HG03280 (cell line): ENCODE results near the gene PAPPA2.
"Not testable (repeated sequence)": the region's sequence is repeated elsewhere in the genome, so short reads cannot be mapped to it uniquely, and the experiment has no call there.

Experiments
- ATAC-seq: cut with Tn5 transposase; IDR thresholded peaks from one replicate; pipeline ENCODE4 v1.9.1; 2021; ENCODE audit warnings: mild to moderate bottlenecking, moderate library complexity; ENCODE audit not compliant: unreplicated experiment

PAPPA2 gene

GRCh38 chr1:176744142-176744541 lies 281.2 kb downstream of the PAPPA2 start:
- no peak for ATAC-seq

- ATAC-seq: no peak
These were observed 283.0 kb downstream of the PAPPA2 start for GRCh38 chr1:176745945-176746344.

- ATAC-seq: no peak
These were observed 289.5 kb downstream of the PAPPA2 start for GRCh38 chr1:176752505-176752904.

GRCh38 chr1:176754676-176755075 lies 291.7 kb downstream of the PAPPA2 start:
- no peak for ATAC-seq

GRCh38 chr1:176756817-176757216 lies 293.8 kb downstream of the PAPPA2 start:
- not testable (repeated sequence) for ATAC-seq

- ATAC-seq: no peak
These were observed 302.6 kb downstream of the PAPPA2 start for GRCh38 chr1:176765608-176766007.

GRCh38 chr1:176766779-176767178 lies 303.8 kb downstream of the PAPPA2 start:
- ATAC-seq: no peak

GRCh38 chr1:176767714-176768136 lies 304.8 kb downstream of the PAPPA2 start:
- no peak for ATAC-seq

GRCh38 chr1:176768532-176768931 lies 305.6 kb downstream of the PAPPA2 start:
- ATAC-seq: no peak

GRCh38 chr1:176770066-176770465 lies 307.1 kb downstream of the PAPPA2 start:
- ATAC-seq: no peak

GRCh38 chr1:176773038-176773437 lies 310.1 kb downstream of the PAPPA2 start:
- ATAC-seq: no peak

GRCh38 chr1:176774224-176774623 lies 311.2 kb downstream of the PAPPA2 start:
- ATAC-seq: no peak

- no peak for ATAC-seq
These were observed 312.4 kb downstream of the PAPPA2 start for GRCh38 chr1:176775378-176775777.

- no peak for ATAC-seq
These were observed 313.0 kb downstream of the PAPPA2 start for GRCh38 chr1:176775996-176776395.

- ATAC-seq: no peak
These were observed 315.1 kb downstream of the PAPPA2 start for GRCh38 chr1:176778056-176778455.

- ATAC-seq: no peak
These were observed 317.0 kb downstream of the PAPPA2 start for GRCh38 chr1:176779992-176780328.

GRCh38 chr1:176783309-176783708 lies 320.3 kb downstream of the PAPPA2 start:
- no peak for ATAC-seq

- ATAC-seq: no peak
These were observed 322.1 kb downstream of the PAPPA2 start for GRCh38 chr1:176785056-176785455.

GRCh38 chr1:176785791-176786190 lies 322.8 kb downstream of the PAPPA2 start:
- no peak for ATAC-seq

GRCh38 chr1:176786274-176786673 lies 323.3 kb downstream of the PAPPA2 start:
- ATAC-seq: no peak

GRCh38 chr1:176789571-176790090 lies 326.7 kb downstream of the PAPPA2 start:
- ATAC-seq: no peak

- ATAC-seq: no peak
These were observed 327.8 kb downstream of the PAPPA2 start for GRCh38 chr1:176790786-176791185.

- ATAC-seq: no peak
These were observed 328.9 kb downstream of the PAPPA2 start for GRCh38 chr1:176791906-176792305.
